Upper lobe of left lung (tissue), 6 donors: Measurements from ENCODE around the gene SYT8. TPM values are rescaled to one million over a fixed set of nuclear protein-coding genes. Genes with fewer than 3 reads are reported as not detected.
A peak's percentile ranks its signal among the peaks of the same experiment; 100 is the strongest.

Experiments used
- ATAC-seq, 2 donors: fragments of 200-7000 bp; cut with Tn5 transposase; one replicate each; pipeline ENCODE4 v1.9.1; 2022; ENCODE audit warnings: mild to moderate bottlenecking in 2 of 2, moderate library complexity in 2 of 2; ENCODE audit not compliant: low FRiP score in 2 of 2
- DNase-seq, 2 donors: peaks; one replicate each; pipeline ENCODE4 v3.0.0-alpha.2; 2019 to 2020
- H3K27ac ChIP-seq, 4 donors: fragments of 200-600 bp; sonication (generic); one replicate each; pipeline ENCODE4 v1.5.1; 2016 to 2019
- H3K27me3 ChIP-seq, 4 donors: fragments of 200-600 bp; sonication (generic); one replicate each; pipeline ENCODE4 v1.5.1; 2017 to 2019
- H3K36me3 ChIP-seq, 4 donors: fragments of 200-600 bp; sonication (generic); one replicate each; pipeline ENCODE4 v1.5.1; 2016 to 2019
- H3K4me1 ChIP-seq, 4 donors: fragments of 200-600 bp; sonication (generic); one replicate each; pipeline ENCODE4 v1.5.1; 2018 to 2019
- H3K4me3 ChIP-seq, 4 donors: fragments of 200-600 bp; sonication (generic); one replicate each; pipeline ENCODE4 v1.5.1; 2017 to 2019; ENCODE audit warnings: mild to moderate bottlenecking in 2 of 4, moderate library complexity in 1 of 4
- H3K9me3 ChIP-seq, 4 donors: fragments of 200-600 bp; sonication (generic); one replicate each; pipeline ENCODE4 v1.5.1; 2018 to 2019
- CTCF ChIP-seq, 6 experiments: fragments of 450-650 bp in 4 of 6; fragments of 200-600 bp in 2 of 6; sonication (generic) in 2 of 6; IDR thresholded peaks; one replicate each; pipeline ENCODE4 v1.5.1; 2016 to 2019; ENCODE audit warnings: antibody characterized with exemption in 6 of 6
- EP300 ChIP-seq, 4 donors: sonication (generic); formaldehyde crosslinking; IDR thresholded peaks; one replicate each; pipeline ENCODE4 v1.5.1; 2017; ENCODE audit warnings: antibody characterized with exemption in 4 of 4, control low read depth in 2 of 4
- POLR2A ChIP-seq, 4 donors: fragments of 450-650 bp; IDR thresholded peaks; one replicate each; pipeline ENCODE4 v1.5.1; 2016 to 2017; ENCODE audit warnings: antibody characterized with exemption in 4 of 4, mild to moderate bottlenecking in 2 of 4
- POLR2AphosphoS5 ChIP-seq, 2 donors: sonication (generic); formaldehyde crosslinking; IDR thresholded peaks; one replicate each; pipeline ENCODE4 v1.5.1; 2017; ENCODE audit warnings: antibody characterized with exemption in 2 of 2
- WGBS, 2 donors: methylation state at CpG; one replicate each; pipeline ENCODE4 v1.1.5; 2017 to 2018; 5-methylcytosine and 5-hydroxymethylcytosine counted together
- total RNA-seq, 6 donors: library from RNA; depleted of rRNA in 4 of 6; stranded (reverse); fragments of >200 nt in 4 of 6; gene quantifications; one replicate each; pipeline versions ENCODE4 v1.1.0 to v1.2.1, GENCODE V29; 2016 to 2021
- donor health status: DM: no; HTN: no; CAD: no; lungs with moderate emphysema.
- donor health status: DM: no; HTN: yes; CAD: no; lungs with severe emphysema.

Gene SYT8
- total RNA-seq, 6 donors from 2014 or later = 7.4 to 31.3 (median 22.9) TPM

GRCh38 chr11:1830004-1830321 is 4.8 kb upstream of the SYT8 start:
- TF ChIP-seq POLR2AphosphoS5 (IDR thresholded peaks at IDR 0.05) (no peak), EP300 (IDR thresholded peaks at IDR 0.05) (no peak), POLR2A (IDR thresholded peaks at IDR 0.05) (no peak)
- H3K4me1 ChIP-seq = peaks cover 13 to 78% (median 57%) of the 10 kb centered on the region in 4 donors
- no peak overlapping the region for H3K4me3 ChIP-seq
- ATAC-seq = no peak
- H3K27me3 ChIP-seq = no peaks in the 10 kb centered on the region
- no peaks in the 10 kb centered on the region for H3K36me3 ChIP-seq
- H3K9me3 ChIP-seq = no peaks in the 10 kb centered on the region
- 39% methylated on average over 5 of the region's 6 CpGs; no CpG with 5 or more reads in 1 of the 2 donors for WGBS, 2 donors
- DNase-seq = no peak
- H3K27ac ChIP-seq = peak overlapping the region in 3 of 4 donors; percentile 43 to 58 (median 53)

DNA sequence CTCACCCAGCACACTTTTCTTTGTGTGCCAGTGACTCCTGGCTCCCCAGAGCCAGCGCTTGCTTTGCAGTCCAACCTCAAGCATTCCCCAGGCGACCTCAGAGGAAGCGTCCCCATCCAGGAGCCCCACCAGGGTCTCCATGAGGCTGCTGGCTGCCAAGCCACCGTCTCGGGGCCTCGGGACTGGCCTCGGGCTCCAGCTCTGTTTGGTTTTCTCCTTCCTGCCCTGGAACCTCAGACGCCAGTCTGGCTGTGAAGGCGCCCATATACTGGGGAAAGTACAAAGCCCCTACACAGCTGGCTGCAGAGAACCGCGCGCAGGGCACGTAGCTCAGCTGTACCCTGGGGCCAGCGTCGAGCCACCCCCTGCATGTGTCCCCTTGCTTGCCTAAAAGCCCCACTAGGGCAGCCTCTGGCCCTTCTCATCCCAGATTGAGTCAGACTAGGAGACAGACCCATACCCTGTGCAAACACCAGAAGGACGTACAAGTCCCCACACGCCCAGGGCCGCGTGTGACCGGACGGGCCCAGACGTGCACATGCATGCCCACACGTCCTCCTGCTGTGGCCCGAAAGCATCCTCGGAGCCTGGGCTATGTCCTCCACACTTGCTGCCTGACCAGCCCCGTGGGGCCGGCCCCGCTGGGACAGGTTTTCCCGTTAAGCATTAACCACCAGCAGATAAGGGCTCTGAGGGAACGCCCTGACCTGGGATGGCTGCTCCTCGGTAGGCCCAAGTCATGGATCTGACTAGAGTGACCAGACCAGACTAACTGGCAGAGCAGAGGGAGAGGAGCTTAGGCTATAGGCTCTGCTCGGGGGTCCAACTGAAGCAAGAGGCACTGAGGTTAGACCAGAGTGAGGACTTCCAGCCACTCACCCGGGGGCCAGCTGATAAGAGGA is 4.2 kb upstream of the SYT8 start:
- H3K27me3 ChIP-seq = no peaks in the 10 kb centered on the region
- no peak for ATAC-seq
- H3K4me3 ChIP-seq = no peak overlapping the region
- H3K4me1 ChIP-seq = peaks cover 10 to 73% (median 53%) of the 10 kb centered on the region in 4 donors
- no peaks in the 10 kb centered on the region for H3K9me3 ChIP-seq
- H3K36me3 ChIP-seq = no peaks in the 10 kb centered on the region
- H3K27ac ChIP-seq = peak overlapping the region; percentile 52 to 59 (median 56)
- peak; percentile 82 to 87 for DNase-seq
- 17 to 62% methylated on average over 4 to 16 of the region's 33 CpGs for WGBS, 2 donors
- TF ChIP-seq POLR2A (IDR thresholded peaks at IDR 0.05) (no peak), EP300 (IDR thresholded peaks at IDR 0.05) (no peak), POLR2AphosphoS5 (IDR thresholded peaks at IDR 0.05) (peak in 1 of 2 donors; percentile 27)

DNA sequence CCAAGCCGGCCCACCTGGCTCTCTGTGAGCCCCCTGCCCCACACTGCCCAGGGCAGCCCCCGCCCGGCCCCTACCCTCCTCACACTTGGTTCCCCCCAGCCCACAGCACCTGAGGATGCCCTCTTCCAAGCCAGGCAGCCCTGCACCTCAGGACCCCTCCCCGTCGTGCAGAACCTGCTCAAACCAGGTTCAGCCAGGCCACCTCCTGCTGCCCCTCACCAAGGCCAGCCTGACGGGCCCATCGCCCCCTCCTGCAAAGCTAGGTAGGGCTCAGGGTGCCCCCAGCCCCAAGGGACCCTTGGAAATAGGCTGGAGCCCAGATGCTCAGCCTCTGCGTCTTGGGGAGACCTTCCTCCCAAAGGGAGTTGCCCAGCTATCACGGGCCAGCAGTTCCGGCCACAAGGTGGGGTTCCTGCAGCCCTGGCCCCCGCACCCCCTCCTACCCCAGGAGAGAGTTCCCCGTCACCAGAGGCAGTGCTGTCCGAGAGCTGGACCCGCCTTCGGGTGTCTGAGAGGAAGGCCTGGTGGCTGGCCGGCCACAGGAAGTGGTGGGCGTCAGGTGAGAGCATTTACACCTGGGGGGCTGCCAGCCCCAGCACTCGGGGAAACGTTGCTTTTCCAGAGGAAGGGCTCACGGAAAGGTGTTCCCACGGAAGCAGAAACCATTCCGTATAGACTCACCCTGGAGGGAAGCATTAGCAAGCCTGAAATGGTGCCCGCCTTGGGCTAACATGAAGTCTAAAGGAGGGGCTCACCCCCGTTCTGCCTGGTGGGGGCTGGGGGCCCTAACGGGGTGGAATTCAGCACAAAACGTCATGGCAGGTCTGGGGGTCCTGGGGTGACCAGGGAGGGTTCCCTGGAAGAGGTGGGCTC is 3.2 kb upstream of the SYT8 start:
- Histone ChIP-seq H3K36me3 (no peaks in the 10 kb centered on the region), H3K4me1 (peaks cover 10 to 66% (median 47%) of the 10 kb centered on the region in 4 donors), H3K27me3 (no peaks in the 10 kb centered on the region), H3K27ac (peak overlapping the region; percentile 24 to 76 (median 55)), H3K9me3 (no peaks in the 10 kb centered on the region), H3K4me3 (no peak overlapping the region)
- WGBS, 2 donors = 75 to 78% methylated on average over 17 to 22 of the region's 26 CpGs
- TF ChIP-seq POLR2A (IDR thresholded peaks at IDR 0.05) (no peak), POLR2AphosphoS5 (IDR thresholded peaks at IDR 0.05) (no peak), EP300 (IDR thresholded peaks at IDR 0.05) (no peak), CTCF (IDR thresholded peaks at IDR 0.05) (no peak)
- ATAC-seq (no peak), DNase-seq (peak in 1 of 2 donors; percentile 63)

DNA sequence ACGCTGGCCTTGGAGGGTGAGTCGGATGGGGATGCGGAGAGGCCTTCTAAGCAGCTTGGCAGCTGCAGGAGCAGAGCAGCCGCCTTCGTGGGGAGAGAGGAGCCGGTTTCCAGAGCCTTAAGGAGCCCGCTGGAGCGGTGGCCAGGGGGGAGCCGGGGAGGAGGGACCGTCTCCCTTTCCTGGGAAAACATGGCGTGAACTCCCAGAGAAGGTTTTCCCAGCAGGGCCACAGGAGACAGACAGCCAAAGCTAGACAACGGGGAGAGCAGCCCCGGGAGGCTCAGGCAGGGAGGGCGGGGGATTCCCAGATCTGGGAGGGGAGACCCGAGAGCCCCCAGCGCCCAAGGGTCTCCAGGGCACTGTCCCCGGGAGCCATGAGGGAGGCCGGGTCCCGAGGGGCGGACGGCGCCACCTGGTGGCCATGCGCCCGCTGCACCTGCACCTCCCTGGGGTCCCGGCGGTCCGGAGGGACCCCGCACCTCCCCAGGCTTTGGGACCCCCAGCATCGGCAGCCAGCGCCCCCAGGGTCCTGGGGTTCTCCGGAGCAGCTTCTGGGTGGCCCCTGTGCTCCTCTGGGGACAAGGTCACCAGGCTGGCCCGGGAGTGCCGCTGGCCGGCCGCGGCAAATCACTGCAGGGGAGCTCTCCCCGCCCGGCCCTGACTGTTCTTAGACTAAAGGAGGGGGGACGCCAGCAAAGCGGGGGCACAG is 2.4 kb upstream of the SYT8 start:
- peak; percentile 57 to 95 for DNase-seq
- ATAC-seq = peak in 1 of 2 donors; percentile 66
- Histone ChIP-seq H3K4me3 (peak overlapping the region in 3 of 4 donors; percentile 6 to 21 (median 16)), H3K27ac (peak overlapping the region; percentile 12 to 79 (median 67)), H3K9me3 (no peaks in the 10 kb centered on the region), H3K27me3 (no peaks in the 10 kb centered on the region), H3K36me3 (no peaks in the 10 kb centered on the region), H3K4me1 (peaks cover 10 to 59% (median 39%) of the 10 kb centered on the region in 4 donors)
- 23 to 46% methylated on average over 13 to 18 of the region's 40 CpGs for WGBS, 2 donors
- TF ChIP-seq POLR2A (IDR thresholded peaks at IDR 0.05) (no peak), POLR2AphosphoS5 (IDR thresholded peaks at IDR 0.05) (no peak), EP300 (IDR thresholded peaks at IDR 0.05) (no peak), CTCF (IDR thresholded peaks at IDR 0.05) (peak; percentile 96 to 99 (median 98))

- no peaks in the 10 kb centered on the region for H3K36me3 ChIP-seq
- no peaks in the 10 kb centered on the region for H3K9me3 ChIP-seq
- no peaks in the 10 kb centered on the region for H3K27me3 ChIP-seq
- H3K27ac ChIP-seq = peak overlapping the region; percentile 12 to 79 (median 57)
- WGBS, 2 donors = 44 to 63% methylated on average over 13 of the region's 17 CpGs
- peak in 1 of 2 donors; percentile 68 for DNase-seq
- ATAC-seq = no peak
- TF ChIP-seq POLR2A (IDR thresholded peaks at IDR 0.05) (no peak), CTCF (IDR thresholded peaks at IDR 0.05) (no peak), POLR2AphosphoS5 (IDR thresholded peaks at IDR 0.05) (no peak), EP300 (IDR thresholded peaks at IDR 0.05) (no peak)
- H3K4me1 ChIP-seq = peaks cover 15 to 58% (median 35%) of the 10 kb centered on the region in 4 donors
- H3K4me3 ChIP-seq = peak overlapping the region in 1 of 4 donors; percentile 21
Observed at GRCh38 chr11:1832920-1833295, 1.9 kb upstream of the SYT8 start.
